ENCODE data around the gene TFAP2D. TPM values are rescaled to one million over a fixed set of nuclear protein-coding genes. Genes with fewer than 3 reads are reported as not detected.

TFAP2D gene
- total RNA-seq, 1 donor from 2014 or later = not detected

DNA sequence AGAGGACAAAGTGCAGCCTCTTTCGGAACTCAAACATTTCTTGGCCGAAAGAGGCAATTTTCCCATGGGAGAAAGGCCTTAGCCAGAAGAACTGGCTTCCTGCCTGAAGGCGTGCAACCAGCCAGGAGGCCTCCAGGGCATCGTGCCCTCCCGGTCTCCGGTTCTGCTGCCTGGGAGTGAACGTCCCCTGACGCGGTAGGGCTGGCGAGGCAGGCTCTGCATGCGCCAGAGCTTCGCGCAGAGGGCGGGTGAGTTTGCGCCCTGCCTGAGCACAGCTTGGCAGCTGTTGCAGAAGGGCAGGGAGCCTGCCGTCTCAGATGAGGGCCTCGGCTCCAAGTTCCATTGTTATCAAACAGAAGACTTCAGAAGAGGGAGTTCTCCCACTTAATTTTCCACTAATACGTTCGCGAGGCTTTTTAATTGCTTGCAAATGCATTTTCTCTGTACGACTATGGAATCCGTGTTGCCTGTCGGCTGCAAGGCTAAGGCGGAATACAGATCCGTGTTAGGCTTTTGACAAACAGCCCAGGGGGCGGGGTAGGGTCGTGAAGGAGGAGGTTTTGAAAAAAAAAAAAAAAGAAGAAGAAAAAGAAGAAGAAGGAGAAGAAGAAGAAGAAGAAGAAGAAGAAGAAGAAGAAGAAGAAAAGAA, 5.5 kb upstream of the TFAP2D start:
- Histone ChIP-seq H3K36me3 (no peaks in the 10 kb centered on the region), H3K4me3 (no peak overlapping the region), H3K27ac (no peak overlapping the region), H3K9me3 (no peaks in the 10 kb centered on the region), H3K27me3 (peaks cover 57% of the 10 kb centered on the region), H3K4me1 (no peaks in the 10 kb centered on the region)
- ATAC-seq = peak; percentile 39
- DNase-seq = no peak
- intact Hi-C loops (cut with DNase I) = no loop called here
- TF ChIP-seq, protein P1, sequence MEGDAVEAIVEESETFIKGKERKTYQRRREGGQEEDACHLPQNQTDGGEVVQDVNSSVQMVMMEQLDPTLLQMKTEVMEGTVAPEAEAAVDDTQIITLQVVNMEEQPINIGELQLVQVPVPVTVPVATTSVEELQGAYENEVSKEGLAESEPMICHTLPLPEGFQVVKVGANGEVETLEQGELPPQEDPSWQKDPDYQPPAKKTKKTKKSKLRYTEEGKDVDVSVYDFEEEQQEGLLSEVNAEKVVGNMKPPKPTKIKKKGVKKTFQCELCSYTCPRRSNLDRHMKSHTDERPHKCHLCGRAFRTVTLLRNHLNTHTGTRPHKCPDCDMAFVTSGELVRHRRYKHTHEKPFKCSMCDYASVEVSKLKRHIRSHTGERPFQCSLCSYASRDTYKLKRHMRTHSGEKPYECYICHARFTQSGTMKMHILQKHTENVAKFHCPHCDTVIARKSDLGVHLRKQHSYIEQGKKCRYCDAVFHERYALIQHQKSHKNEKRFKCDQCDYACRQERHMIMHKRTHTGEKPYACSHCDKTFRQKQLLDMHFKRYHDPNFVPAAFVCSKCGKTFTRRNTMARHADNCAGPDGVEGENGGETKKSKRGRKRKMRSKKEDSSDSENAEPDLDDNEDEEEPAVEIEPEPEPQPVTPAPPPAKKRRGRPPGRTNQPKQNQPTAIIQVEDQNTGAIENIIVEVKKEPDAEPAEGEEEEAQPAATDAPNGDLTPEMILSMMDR (IDR thresholded peaks at IDR 0.05) = no peak

DNA sequence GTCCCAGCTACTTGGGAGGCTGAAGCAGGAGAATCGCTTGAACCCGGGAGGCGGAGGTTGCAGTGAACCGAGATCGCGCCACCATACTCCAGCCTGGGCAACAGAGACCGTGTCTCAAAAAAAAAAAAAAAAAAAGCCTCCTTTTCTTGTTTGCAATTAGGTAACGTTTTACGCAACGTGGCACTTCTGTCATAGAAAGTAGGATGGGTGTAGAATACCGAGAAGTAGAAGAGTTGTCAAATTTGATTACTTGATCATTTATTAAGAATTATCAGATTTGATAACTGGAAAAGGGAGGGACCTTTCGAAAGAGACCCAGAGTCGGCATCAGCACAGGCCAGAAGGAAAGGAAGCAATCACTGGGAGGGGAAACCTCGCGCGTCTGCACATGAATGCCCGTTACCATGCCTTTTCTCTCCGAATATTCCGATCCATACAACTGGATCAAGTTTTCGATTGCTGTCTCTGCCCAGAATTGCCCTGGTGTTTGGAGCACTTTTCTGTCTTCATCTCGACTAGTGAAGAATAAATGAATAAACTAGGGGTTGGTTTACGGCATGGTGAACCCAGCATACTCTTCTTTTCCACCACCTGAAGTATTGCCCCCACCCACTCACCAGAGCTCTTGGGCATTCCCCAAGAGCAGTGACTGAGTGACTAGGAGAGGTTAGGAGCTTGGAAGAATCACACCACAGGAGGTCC, 4.5 kb upstream of the TFAP2D start:
- ATAC-seq (no peak), DNase-seq (no peak)
- TF ChIP-seq, protein P1 (IDR thresholded peaks at IDR 0.05) = no peak
- intact Hi-C loops (cut with DNase I) = no loop called here
- no peaks in the 10 kb centered on the region for H3K9me3 ChIP-seq
- peaks cover 67% of the 10 kb centered on the region for H3K27me3 ChIP-seq
- H3K4me1 ChIP-seq = no peaks in the 10 kb centered on the region
- no peaks in the 10 kb centered on the region for H3K36me3 ChIP-seq
- H3K27ac ChIP-seq = no peak overlapping the region
- no peak overlapping the region for H3K4me3 ChIP-seq

DNA sequence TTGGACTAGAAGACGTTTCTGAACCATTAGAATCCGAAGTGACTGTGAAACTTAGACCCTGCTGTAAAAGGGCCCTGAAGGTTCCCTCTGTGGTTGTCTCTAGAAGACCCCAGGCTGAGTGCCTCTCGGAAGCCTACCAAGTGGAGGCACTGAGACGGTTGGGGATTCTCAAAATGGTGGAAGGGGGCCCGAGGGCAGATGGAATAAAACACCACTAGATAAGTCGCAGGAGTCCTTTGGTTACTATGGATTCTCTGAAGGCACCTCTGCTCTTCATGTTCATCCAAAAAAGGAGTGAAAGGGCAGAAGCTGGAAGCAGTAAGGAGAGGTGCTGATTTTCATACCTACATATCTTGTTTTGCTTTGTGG, 4.0 kb upstream of the TFAP2D start:
- H3K4me1 ChIP-seq = no peaks in the 10 kb centered on the region
- H3K27ac ChIP-seq = no peak overlapping the region
- H3K36me3 ChIP-seq = no peaks in the 10 kb centered on the region
- TF ChIP-seq, protein P1 (IDR thresholded peaks at IDR 0.05) = no peak
- H3K27me3 ChIP-seq = peaks cover 72% of the 10 kb centered on the region
- intact Hi-C loops (cut with DNase I) = no loop called here
- no peak for DNase-seq
- H3K4me3 ChIP-seq = no peak overlapping the region
- ATAC-seq = no peak
- no peaks in the 10 kb centered on the region for H3K9me3 ChIP-seq

DNA sequence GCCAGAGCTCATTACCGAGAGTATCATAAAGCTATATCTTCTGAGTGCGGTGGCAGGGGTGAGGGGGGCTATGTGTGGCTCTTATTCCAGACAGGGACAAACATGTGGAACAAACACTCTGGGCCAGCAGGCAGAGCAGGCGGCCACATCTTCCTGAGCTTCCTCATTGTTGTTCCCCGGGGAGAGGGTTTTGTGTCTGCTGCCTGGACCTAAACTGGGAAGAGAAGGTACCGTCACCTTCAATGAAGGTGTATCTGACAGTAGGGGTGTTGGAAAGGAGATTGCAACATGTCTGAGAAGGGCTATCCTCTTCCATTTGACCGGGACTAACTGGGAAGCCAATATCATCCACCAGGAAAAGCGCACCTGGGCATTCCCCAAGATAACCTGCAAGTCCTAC, 1.6 kb upstream of the TFAP2D start:
- H3K4me1 ChIP-seq = no peaks in the 10 kb centered on the region
- DNase-seq (no peak), ATAC-seq (no peak)
- TF ChIP-seq, protein P1 (IDR thresholded peaks at IDR 0.05) = no peak
- no peaks in the 10 kb centered on the region for H3K36me3 ChIP-seq
- no peaks in the 10 kb centered on the region for H3K9me3 ChIP-seq
- intact Hi-C loops (cut with DNase I) = no loop called here
- no peak overlapping the region for H3K4me3 ChIP-seq
- peaks cover 76% of the 10 kb centered on the region for H3K27me3 ChIP-seq
- no peak overlapping the region for H3K27ac ChIP-seq

DNA sequence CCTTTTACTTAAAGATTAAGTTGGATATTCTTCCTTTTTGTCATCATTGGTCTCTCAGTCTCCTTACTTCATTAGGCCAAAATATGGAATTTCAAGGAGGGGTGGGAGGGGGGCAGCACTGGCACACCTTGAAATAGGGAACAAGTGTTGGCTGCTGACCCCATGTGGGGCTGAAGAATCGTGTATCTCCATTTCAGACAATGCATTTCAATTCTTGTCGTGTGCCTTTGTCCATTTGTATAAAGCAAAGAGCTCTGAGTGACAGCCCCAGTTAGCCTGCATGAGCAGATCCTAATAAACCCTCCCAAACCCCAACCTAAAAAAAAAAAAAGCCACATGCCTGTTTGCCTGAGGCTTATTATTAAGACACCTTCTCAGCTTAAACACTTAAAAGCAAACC, 1.0 kb upstream of the TFAP2D start:
- no peaks in the 10 kb centered on the region for H3K4me1 ChIP-seq
- TF ChIP-seq, protein P1 (IDR thresholded peaks at IDR 0.05) = no peak
- H3K27ac ChIP-seq = no peak overlapping the region
- intact Hi-C loops (cut with DNase I) = no loop called here
- DNase-seq (no peak), ATAC-seq (no peak)
- no peaks in the 10 kb centered on the region for H3K9me3 ChIP-seq
- H3K4me3 ChIP-seq = no peak overlapping the region
- peaks cover 76% of the 10 kb centered on the region for H3K27me3 ChIP-seq
- no peaks in the 10 kb centered on the region for H3K36me3 ChIP-seq

All from upper lobe of right lung (tissue), 1 donor.